NB4 (cell line): ENCODE data around the gene IMMP2L.

Experiments
- DNase-seq: peaks from one replicate; pipeline ENCODE4 v3.0.0; 2010; ENCODE audit warnings: low read depth
- H3K4me3 ChIP-seq: one replicate; pipeline ENCODE4 v1.5.1; 2011; ENCODE audit warnings: mild to moderate bottlenecking, low read depth, low read length, moderate library complexity
- MAX ChIP-seq: IDR thresholded peaks from 2 replicates; pipeline ENCODE4 v1.6.1; 2011; ENCODE audit warnings: low read depth, low read length
- MYC ChIP-seq: IDR thresholded peaks from 2 replicates; pipeline ENCODE4 v1.6.1; 2011; ENCODE audit warnings: low read depth, low read length
- POLR2A ChIP-seq: IDR thresholded peaks from 2 replicates; pipeline ENCODE4 v1.6.1; 2011; ENCODE audit warnings: mild to moderate bottlenecking; ENCODE audit not compliant: insufficient read length; ENCODE audit errors: extremely low read depth
- TF ChIP-seq, protein P1 (sequence below): IDR thresholded peaks from one replicate; pipeline ENCODE4 v1.5.1; 2012; ENCODE audit warnings: low read depth, low read length

Gene IMMP2L

DNA sequence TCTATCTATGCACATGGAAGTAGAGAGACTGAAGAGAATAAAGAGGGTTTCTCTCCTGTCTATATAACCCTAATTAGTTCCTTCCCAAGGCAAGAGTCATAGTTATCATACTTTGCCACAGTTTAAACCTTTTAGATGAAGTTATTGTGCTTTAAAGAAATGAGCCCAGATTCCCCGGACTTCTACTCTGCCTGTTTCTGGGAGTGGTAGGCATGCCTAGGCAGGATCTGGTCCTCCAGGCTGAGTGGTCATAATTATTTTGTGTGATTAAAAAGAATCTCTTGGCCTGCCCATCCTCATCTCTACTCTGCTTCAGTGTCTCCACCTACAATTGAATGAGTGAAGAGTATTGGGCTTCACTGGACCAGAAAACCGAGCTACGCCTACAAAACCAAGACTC is 179.2 kb downstream of the IMMP2L start:
- DNase-seq: no peak
- TF ChIP-seq POLR2A (no peak), MAX (no peak), MYC (no peak)
- TF ChIP-seq, protein P1, sequence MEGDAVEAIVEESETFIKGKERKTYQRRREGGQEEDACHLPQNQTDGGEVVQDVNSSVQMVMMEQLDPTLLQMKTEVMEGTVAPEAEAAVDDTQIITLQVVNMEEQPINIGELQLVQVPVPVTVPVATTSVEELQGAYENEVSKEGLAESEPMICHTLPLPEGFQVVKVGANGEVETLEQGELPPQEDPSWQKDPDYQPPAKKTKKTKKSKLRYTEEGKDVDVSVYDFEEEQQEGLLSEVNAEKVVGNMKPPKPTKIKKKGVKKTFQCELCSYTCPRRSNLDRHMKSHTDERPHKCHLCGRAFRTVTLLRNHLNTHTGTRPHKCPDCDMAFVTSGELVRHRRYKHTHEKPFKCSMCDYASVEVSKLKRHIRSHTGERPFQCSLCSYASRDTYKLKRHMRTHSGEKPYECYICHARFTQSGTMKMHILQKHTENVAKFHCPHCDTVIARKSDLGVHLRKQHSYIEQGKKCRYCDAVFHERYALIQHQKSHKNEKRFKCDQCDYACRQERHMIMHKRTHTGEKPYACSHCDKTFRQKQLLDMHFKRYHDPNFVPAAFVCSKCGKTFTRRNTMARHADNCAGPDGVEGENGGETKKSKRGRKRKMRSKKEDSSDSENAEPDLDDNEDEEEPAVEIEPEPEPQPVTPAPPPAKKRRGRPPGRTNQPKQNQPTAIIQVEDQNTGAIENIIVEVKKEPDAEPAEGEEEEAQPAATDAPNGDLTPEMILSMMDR: no peak
- H3K4me3 ChIP-seq: no peak overlapping the region

- TF ChIP-seq, protein P1: no peak
- no peak for DNase-seq
- H3K4me3 ChIP-seq: no peak overlapping the region
Observed at GRCh38 chr7:111381590-111381989, 180.7 kb downstream of the IMMP2L start.

- TF ChIP-seq, protein P1: no peak
- TF ChIP-seq MAX (no peak), POLR2A (no peak), MYC (no peak)
- DNase-seq: no peak
- no peak overlapping the region for H3K4me3 ChIP-seq
Observed at GRCh38 chr7:111380945-111381344, 181.3 kb downstream of the IMMP2L start.

DNA sequence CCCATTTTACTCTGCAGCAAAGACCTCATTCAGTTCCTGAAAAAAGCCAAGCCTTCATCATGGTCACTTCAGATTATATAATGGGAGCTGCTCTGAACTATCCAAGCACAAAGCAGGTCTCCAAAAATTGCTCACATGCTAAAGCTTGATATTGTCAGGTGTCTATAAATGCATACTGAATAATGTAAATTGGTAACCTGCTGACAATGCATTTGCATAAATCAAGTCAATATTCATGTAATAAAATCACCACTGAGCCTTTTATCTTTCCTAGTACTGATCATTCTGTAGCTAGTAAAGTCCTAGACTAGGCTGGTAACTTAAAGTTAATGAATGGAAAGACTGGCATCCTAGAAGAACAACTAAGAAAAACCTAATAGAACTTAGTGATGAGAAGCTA is 188.3 kb downstream of the IMMP2L start:
- H3K4me3 ChIP-seq: no peak overlapping the region
- DNase-seq: no peak
- TF ChIP-seq MYC (no peak), POLR2A (no peak), MAX (no peak)
- TF ChIP-seq, protein P1: no peak

GRCh38 chr7:111371437-111371836 is 190.9 kb downstream of the IMMP2L start:
- no peak overlapping the region for H3K4me3 ChIP-seq
- DNase-seq: no peak
- no peak for TF ChIP-seq MAX
- TF ChIP-seq, protein P1: no peak
- TF ChIP-seq POLR2A: no peak
- TF ChIP-seq MYC: no peak

- TF ChIP-seq, protein P1: no peak
- no peak for TF ChIP-seq POLR2A
- TF ChIP-seq MAX: no peak
- TF ChIP-seq MYC: no peak
- H3K4me3 ChIP-seq: no peak overlapping the region
- no peak for DNase-seq
Observed at GRCh38 chr7:111370002-111370401, 192.3 kb downstream of the IMMP2L start.
